WI38 (cell line): ENCODE measurements around the gene INPP4B.
A peak's percentile ranks its signal among the peaks of the same experiment; 100 is the strongest.

Experiments used
- H3K4me3 ChIP-seq: 2 replicates; pipeline ENCODE4 v1.5.1; 2011; ENCODE audit warnings: low read depth, mild to moderate bottlenecking, control low read depth, low read length
- CTCF ChIP-seq: IDR thresholded peaks from 2 replicates; pipeline ENCODE4 v1.5.1; 2012; ENCODE audit warnings: low read depth, mild to moderate bottlenecking, control low read depth, low read length

INPP4B gene

GRCh38 chr4:142846729-142847596 lies 862 bp upstream of the INPP4B start:
- peak overlapping the region; percentile 82 for H3K4me3 ChIP-seq
- no peak for TF ChIP-seq CTCF

GRCh38 chr4:142845293-142846107 lies 601 bp downstream of the INPP4B start:
- peak overlapping the region; percentile 82 for H3K4me3 ChIP-seq
- no peak for TF ChIP-seq CTCF

GRCh38 chr4:142844782-142845181 lies 1.3 kb downstream of the INPP4B start:
- peak overlapping the region; percentile 82 for H3K4me3 ChIP-seq
- TF ChIP-seq CTCF: no peak

DNA sequence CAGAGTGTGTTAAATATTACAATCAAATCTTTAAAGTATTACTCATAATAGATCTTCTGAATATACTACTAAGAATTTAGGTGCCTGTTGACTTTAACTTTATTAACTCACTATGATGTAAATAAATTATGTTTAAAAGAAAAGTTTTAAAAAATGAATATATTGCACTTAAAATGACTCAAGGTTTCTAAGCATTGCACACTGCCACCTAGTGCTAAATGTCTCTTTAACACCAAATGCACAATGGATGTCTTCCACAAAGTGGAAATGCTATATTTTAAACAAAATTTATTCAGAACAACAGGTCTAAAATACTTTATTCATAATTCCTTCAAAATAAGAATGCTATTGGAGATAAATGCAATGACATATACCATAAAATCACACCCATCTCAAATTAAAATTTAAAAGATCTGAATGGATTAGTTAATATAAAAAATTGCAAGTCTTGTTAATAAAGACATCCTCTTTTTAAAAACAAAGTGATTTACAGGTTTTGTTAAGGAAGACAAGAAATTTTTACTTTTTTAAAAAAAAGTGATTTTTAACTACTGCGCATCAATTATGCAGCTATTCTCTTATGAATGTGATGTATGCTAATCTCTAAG lies 5.5 kb downstream of the INPP4B start:
- TF ChIP-seq CTCF: 0 out of 2 replicates have a peak, but pooled peaks have one; percentile 11
- H3K4me3 ChIP-seq: no peak overlapping the region

- no peak overlapping the region for H3K4me3 ChIP-seq
- no peak for TF ChIP-seq CTCF
Measured at GRCh38 chr4:142838778-142839177, 7.3 kb downstream of the INPP4B start.

DNA sequence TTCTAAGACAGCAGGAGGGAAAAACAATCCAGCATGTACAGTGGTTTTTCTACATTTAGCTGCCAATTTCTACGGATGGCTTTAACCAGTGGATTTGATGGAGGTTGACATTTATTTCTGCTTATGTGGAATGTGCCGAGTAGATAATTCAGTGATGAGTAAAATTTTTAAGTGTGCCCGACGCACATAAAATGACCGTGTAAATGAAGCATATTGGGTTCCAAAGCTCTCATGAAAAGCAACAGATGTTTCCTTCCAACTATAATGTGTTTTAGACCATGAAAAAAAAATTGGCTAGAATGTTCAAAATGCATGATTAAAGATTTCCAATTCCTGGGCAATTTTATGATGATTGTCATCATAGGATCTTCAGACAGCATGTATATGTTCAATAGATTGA lies 14.1 kb downstream of the INPP4B start:
- no peak for TF ChIP-seq CTCF
- no peak overlapping the region for H3K4me3 ChIP-seq
